SK-N-SH treated with all-trans-retinoic acid at 6 μM for 48 hours (cell line): Measurements from ENCODE around the gene PCLO.
"Not testable (repeated sequence)": the region's sequence is repeated elsewhere in the genome, so short reads cannot be mapped to it uniquely, and the experiment has no call there.

Source experiments
- GLIS3 ChIP-seq: fragments of 250-450 bp; sonication (Bioruptor Pico); IDR thresholded peaks from 2 replicates; pipeline ENCODE4 v1.5.0; 2020; ENCODE audit warnings: mild to moderate bottlenecking, moderate library complexity
- OSR1 ChIP-seq: fragments of 250-450 bp; sonication (Bioruptor Pico); IDR thresholded peaks from 2 replicates; pipeline ENCODE4 v1.8.0; 2022; ENCODE audit warnings: moderate library complexity, mild to moderate bottlenecking, inconsistent platforms
- PATZ1 ChIP-seq: fragments of 250-450 bp; sonication (Bioruptor Pico); IDR thresholded peaks from 2 replicates; pipeline ENCODE4 v1.8.0; 2020; ENCODE audit warnings: mild to moderate bottlenecking, moderate library complexity, borderline replicate concordance
- PPARA ChIP-seq: fragments of 250-450 bp; sonication (Bioruptor Pico); IDR thresholded peaks from 2 replicates; pipeline ENCODE4 v1.5.0; 2020; ENCODE audit warnings: mild to moderate bottlenecking, borderline replicate concordance
- RARB ChIP-seq: fragments of 250-450 bp; sonication (Bioruptor Pico); IDR thresholded peaks from 2 replicates; pipeline ENCODE4 v1.8.0; 2021; ENCODE audit warnings: mild to moderate bottlenecking, moderate library complexity
- TCF4 ChIP-seq: fragments of 250-450 bp; sonication (Bioruptor Pico); IDR thresholded peaks from 2 replicates; pipeline ENCODE4 v1.8.0; 2021; ENCODE audit warnings: mild to moderate bottlenecking, moderate library complexity, borderline replicate concordance
- ZC3H10 ChIP-seq: fragments of 250-450 bp; sonication (Bioruptor Pico); IDR thresholded peaks from 2 replicates; pipeline ENCODE4 v1.5.1; 2021; ENCODE audit warnings: mild to moderate bottlenecking, moderate library complexity
- ZNF70 ChIP-seq: fragments of 450-650 bp; formaldehyde crosslinking; IDR thresholded peaks from 2 replicates; pipeline ENCODE4 v1.5.0; 2020; ENCODE audit warnings: mild to moderate bottlenecking, moderate library complexity

DNA sequence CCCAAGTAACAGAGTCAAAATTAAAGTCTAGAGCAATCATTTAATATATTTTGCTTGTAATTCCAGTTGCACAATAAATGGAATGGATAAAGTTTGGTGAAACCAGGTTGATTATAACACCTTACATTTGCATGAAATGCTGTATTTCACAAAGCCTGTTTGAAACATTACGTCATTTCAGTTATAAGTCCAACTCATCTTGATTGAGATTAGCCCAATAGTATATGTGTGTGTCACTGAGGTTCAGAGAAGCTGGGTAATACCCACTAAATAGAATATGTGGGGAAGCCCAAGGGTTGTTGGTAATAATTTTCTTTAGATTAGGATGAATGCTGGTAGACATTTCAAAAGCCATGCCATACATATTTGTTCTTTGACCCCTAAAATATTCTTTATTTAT, 456.3 kb downstream of the PCLO start:
- not testable (repeated sequence) for TF ChIP-seq PPARA (CRISPR knock-in tag); TCF4; ZNF70; GLIS3 (CRISPR knock-in tag); ZC3H10; RARB (CRISPR knock-in tag); OSR1 (CRISPR knock-in tag); PATZ1 (CRISPR knock-in tag)
